ENCODE results near the gene ZNF254. TPM values are rescaled to one million over a fixed set of nuclear protein-coding genes. Genes with fewer than 3 reads are reported as not detected.
"Not testable (repeated sequence)": the region's sequence is repeated elsewhere in the genome, so short reads cannot be mapped to it uniquely, and the experiment has no call there.

The ZNF254 gene
- total RNA-seq, 1 experiment from 2014 or later: 16.6 TPM

- no peak for DNase-seq (ENCODE audit: low spot score)
These were observed 14.3 kb upstream of the ZNF254 start for GRCh38 chr19:24072720-24073119.

- DNase-seq (ENCODE audit: low spot score): no peak
These were observed 13.2 kb upstream of the ZNF254 start for GRCh38 chr19:24073807-24074206.

DNA sequence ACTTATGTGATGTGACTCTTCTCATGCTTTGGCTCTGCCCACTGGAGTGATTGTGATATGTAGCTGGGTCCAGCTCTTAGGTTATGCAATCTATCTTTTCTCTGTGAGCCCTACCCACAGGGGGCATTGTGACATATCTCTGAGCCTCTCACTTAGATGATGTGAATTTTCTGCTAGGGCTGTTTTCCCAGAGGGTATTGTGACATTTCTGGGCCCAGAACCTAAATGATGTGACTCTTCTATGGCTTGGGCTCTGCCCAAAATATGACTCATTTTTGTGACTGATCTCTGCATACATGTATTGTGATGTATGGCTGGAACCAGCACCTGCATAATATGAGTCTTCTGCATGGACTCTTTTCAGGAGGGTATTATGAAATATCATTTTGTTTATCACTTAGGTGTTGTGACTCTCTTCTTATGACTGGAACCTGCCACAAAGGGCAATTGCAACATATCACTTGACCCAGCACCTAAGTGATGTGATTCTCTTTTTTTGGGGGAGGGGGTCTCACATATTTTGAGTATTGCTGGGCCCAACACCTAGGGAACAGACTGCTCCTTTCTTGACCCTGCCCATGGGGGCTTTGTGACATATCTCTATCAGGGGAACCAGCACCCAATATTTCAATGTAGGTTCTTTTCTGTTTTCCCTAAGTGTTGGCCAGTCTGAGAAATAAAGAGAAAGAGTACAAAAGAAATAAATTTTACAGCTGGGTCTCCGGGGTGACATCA lies 12.1 kb upstream of the ZNF254 start:
- peak; percentile 22 for DNase-seq (ENCODE audit: low spot score)

DNA sequence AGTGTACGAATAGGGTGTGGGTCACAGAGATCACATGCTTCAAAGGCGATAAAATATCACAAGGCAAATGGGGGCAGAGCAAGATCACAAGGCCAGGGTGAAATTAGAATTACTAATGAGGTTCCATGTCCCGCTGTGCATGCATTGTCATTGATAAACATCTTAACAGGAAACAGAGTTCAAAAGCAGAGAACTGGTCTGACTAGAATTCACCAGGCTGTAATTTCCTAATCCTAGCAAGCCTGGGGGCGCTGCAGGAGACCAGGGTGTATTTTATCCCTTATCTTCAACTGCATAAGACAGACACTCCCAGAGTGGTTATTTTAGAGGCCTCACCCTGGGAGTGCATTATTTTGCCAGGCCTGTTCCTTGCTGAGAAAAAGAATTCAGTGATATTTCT lies 11.5 kb upstream of the ZNF254 start:
- DNase-seq (ENCODE audit: low spot score): not testable (repeated sequence)

GRCh38 chr19:24078680-24079079 lies 8.3 kb upstream of the ZNF254 start:
- no peak for DNase-seq (ENCODE audit: low spot score)

DNA sequence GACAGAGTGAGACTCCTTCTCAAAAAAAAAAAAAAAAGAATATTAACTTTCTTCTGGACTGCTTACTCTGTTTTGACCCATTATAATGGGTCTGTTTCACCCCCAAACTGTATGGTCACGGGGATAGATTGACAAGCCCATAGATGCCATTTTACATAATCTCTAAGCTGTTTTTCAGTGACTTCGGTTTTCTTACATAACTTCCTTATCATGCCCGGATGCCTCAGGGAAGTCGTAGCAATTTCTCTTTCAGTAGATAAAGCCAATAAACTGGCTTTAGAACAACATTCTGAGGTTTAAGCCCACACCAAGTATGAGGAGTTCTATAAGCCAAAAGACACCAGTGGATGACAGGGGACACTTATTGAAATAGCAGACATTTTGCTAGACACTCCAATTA lies 5.9 kb upstream of the ZNF254 start:
- no peak for DNase-seq (ENCODE audit: low spot score)

DNA sequence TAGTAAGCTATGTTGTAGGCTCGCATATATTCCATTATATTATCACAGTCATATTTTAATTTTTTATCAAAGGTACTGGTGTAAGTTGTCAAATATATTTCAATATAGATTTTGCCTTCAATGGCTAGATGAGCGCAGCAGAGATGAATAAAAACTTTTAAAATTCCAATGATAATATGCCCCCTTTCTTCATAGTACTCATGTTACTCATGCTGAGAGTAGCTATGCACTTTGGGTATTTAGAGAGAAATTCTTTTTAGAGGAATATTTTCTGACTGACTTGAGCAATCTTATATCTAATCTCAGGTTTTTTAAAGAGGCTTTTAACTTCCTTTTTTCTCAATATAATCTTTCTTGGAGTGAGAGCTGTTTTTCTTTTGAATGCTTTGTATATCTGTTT lies 11.4 kb downstream of the ZNF254 start:
- DNase-seq (ENCODE audit: low spot score): no peak

- DNase-seq (ENCODE audit: low spot score): no peak
These were observed 12.8 kb downstream of the ZNF254 start for GRCh38 chr19:24099829-24100228.

GRCh38 chr19:24100597-24100996 lies 13.6 kb downstream of the ZNF254 start:
- DNase-seq (ENCODE audit: low spot score): not testable (repeated sequence)

GRCh38 chr19:24101459-24102115 lies 14.6 kb downstream of the ZNF254 start:
- no peak for DNase-seq (ENCODE audit: low spot score)

- DNase-seq (ENCODE audit: low spot score): no peak
These were observed 40.6 kb downstream of the ZNF254 start for GRCh38 chr19:24127601-24128000.

- DNase-seq (ENCODE audit: low spot score): peak; percentile 11
These were observed 53.1 kb downstream of the ZNF254 start for GRCh38 chr19:24140099-24140498.

DNA sequence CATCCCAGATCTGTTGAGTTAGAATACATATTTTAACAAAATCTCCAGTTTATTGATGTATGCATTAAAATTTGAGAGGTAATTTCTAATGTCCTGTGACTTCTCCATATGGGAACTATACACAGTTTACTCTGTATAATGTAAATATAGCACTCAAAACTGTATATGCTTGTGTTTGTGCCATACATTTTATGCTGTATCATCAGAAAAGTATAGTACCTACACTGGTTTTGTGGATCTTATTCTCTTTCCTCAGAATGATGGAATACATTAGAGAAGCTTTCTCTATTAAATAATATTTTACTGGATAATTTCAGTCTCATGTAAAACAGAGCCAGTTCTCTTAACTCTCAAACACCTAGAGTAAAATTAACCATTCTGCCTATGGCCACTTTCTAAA lies 53.6 kb downstream of the ZNF254 start:
- DNase-seq (ENCODE audit: low spot score): no peak

- no peak for DNase-seq (ENCODE audit: low spot score)
These were observed 54.6 kb downstream of the ZNF254 start for GRCh38 chr19:24141612-24142011.

GRCh38 chr19:24142771-24143170 lies 55.8 kb downstream of the ZNF254 start:
- DNase-seq (ENCODE audit: low spot score): no peak

DNA sequence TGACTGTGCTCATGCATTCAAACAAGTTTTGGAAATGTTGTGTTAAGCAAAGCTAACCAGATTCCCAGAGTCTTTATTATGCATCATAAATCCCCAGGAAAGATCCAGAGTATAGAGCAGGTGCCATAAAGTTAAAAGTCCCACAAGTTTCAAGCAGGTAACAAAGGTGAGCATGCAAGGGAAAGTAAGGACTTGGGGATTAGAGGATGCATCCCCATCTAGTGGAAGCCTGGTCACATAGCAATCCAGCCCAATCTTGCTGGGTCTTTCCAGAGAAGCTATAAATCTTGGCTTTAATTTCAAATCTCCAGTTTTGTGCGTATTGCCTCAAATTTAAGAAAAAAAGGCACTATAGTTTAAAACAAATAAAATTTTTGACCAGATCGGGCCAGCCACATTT lies 72.7 kb downstream of the ZNF254 start:
- DNase-seq (ENCODE audit: low spot score): peak; percentile 5

DNA sequence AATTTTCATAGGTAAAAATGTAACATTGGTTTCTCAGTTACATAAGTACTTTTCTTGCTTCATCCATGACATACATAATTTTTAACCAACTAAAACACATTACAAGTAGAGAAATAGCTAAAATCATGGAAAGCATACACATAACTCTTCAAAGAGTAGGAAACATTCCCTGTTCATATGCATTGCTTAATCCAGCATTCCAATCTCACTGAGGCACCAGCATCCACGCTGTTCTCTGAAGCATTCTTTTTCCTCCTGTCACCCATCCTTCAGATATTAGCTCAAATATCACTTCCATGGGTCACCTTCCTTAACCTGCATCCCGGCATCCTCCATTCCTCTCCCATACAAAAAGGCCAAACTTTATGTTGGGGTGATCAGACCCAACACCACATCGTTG lies 79.1 kb downstream of the ZNF254 start:
- no peak for DNase-seq (ENCODE audit: low spot score)

DNA sequence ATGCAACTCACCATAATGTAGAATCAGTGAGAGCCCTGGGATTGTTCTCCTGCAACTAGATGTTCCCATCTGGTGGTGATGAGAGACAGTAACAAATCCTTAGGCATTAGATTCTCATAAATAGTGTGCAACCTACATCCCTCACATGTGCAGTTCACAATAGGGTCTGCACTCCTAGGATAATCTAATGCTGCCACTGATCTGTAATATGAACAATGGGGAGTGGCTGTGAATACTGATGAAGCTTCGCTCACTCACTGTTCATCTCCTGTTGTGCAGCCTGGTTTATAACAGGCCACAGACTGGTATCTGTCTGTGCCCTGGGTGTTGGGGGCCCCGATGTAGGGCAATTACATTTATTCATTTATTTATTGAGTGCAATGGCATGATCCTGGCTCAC lies 86.9 kb downstream of the ZNF254 start:
- DNase-seq (ENCODE audit: low spot score): no peak

- DNase-seq (ENCODE audit: low spot score): no peak
These were observed 90.7 kb downstream of the ZNF254 start for GRCh38 chr19:24177686-24178085.

DNA sequence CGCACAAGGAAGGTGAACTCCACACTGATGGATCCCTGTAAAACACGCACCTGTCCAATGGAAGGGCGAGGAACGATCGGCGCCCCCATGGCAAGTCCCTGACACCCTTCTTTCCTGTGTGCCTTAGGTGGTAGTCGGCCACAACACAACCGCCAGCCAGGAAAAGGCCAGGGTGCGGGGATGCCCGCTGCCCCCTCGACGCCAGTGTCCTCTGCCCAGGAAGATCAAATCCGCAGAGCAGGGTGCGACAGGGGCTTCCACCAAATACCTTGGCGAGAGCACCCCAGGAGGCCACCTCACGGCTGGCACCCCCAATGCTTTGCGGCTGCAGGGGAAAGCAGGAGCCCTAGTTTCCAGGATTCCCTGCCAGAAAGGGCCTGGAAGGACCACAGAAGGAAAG lies 91.2 kb downstream of the ZNF254 start:
- no peak for DNase-seq (ENCODE audit: low spot score)

All from A172 (cell line).